Measurements from ENCODE around the gene CCDC102A. TPM values are rescaled to one million over a fixed set of nuclear protein-coding genes. Genes with fewer than 3 reads are reported as not detected.

CCDC102A gene
- polyA plus RNA-seq, 1 donor from 2014 or later = 15.1 TPM

- Mint-ChIP-seq H3K4me1 (peaks cover 8 to 18% (median 13%) of the 10 kb centered on the region in 3 donors), H3K27me3 (peaks cover 25% of the 10 kb centered on the region), H3K9me3 (no peaks in the 10 kb centered on the region), H3K4me3 (peak overlapping the region in 1 of 4 donors; percentile 54), H3K36me3 (no peaks in the 10 kb centered on the region), H3K27ac (no peak overlapping the region)
Measured at GRCh38 chr16:57480754-57481230, 55.6 kb downstream of the CCDC102A start.

DNA sequence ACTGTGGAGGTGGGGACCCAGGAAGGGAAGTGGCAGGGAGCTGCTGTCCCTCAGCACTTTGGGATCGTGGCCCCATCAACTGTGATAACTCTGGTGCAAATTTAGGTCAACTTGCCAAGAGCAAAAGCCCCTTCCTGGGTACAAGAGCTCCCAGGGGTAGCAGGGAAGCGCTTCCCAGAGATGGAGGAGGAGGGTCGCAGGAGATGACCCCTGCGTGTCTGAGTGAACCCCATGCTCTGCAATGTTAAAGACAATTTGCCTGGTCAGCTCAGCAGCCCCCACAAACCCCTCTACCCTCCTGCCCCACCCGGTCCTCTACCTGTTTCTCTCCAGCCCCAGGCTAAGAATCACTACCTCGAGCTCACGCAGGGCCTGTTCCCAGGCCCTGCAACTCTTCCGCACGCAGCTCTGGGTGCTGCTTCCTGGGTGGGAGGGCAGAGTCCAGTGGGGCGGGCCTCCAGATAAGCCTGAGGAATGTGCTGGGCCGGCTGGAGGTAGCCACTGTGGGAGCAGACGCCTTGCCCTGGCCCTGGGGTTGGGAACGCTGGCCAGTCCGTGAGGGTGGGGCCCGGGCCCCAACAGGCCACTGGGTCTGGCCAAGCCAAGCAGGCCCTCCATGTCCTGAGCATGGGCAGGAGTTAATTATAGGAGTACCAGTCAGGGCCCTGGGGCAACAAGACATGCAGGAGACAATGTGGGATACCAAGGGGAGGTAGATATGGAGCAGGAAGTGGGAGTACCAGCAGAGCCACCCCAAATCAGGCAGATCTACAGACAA is 56.2 kb downstream of the CCDC102A start:
- H3K36me3 Mint-ChIP-seq = no peaks in the 10 kb centered on the region
- H3K27ac Mint-ChIP-seq = no peak overlapping the region

GRCh38 chr16:57479205-57479975 is 57.0 kb downstream of the CCDC102A start:
- peaks cover 16% of the 10 kb centered on the region for H3K27me3 Mint-ChIP-seq
- no peaks in the 10 kb centered on the region for H3K9me3 Mint-ChIP-seq
- H3K27ac Mint-ChIP-seq = no peak overlapping the region
- peak overlapping the region in 1 of 4 donors; percentile 72 for H3K4me3 Mint-ChIP-seq
- H3K36me3 Mint-ChIP-seq = no peaks in the 10 kb centered on the region
- peaks cover 8 to 20% (median 13%) of the 10 kb centered on the region in 3 donors for H3K4me1 Mint-ChIP-seq

More for the DNA sequence above, 56.2 kb downstream of the CCDC102A start:
- peaks cover 20% of the 10 kb centered on the region for H3K27me3 Mint-ChIP-seq
- peaks cover 8 to 18% (median 13%) of the 10 kb centered on the region in 3 donors for H3K4me1 Mint-ChIP-seq
- H3K4me3 Mint-ChIP-seq = peak overlapping the region in 1 of 4 donors; percentile 54
- H3K9me3 Mint-ChIP-seq = no peaks in the 10 kb centered on the region

- no peak overlapping the region for H3K27ac Mint-ChIP-seq
- no peaks in the 10 kb centered on the region for H3K36me3 Mint-ChIP-seq
Measured at GRCh38 chr16:57478396-57479204, 57.8 kb downstream of the CCDC102A start.

GRCh38 chr16:57477531-57478202 is 58.7 kb downstream of the CCDC102A start:
- Mint-ChIP-seq H3K4me3 (no peak overlapping the region), H3K27ac (no peak overlapping the region), H3K9me3 (no peaks in the 10 kb centered on the region), H3K4me1 (peaks cover 8 to 23% (median 13%) of the 10 kb centered on the region in 3 donors), H3K27me3 (peaks cover 14% of the 10 kb centered on the region), H3K36me3 (no peaks in the 10 kb centered on the region)

More at GRCh38 chr16:57478396-57479204, 57.8 kb downstream of the CCDC102A start:
- H3K9me3 Mint-ChIP-seq = no peaks in the 10 kb centered on the region
- H3K4me1 Mint-ChIP-seq = peaks cover 8 to 20% (median 13%) of the 10 kb centered on the region in 3 donors
- H3K27me3 Mint-ChIP-seq = peaks cover 16% of the 10 kb centered on the region
- peak overlapping the region in 3 of 4 donors; percentile 4 to 80 (median 80) for H3K4me3 Mint-ChIP-seq

- H3K27ac Mint-ChIP-seq = no peak overlapping the region
- peak overlapping the region in 1 of 4 donors; percentile 63 for H3K4me3 Mint-ChIP-seq
- H3K4me1 Mint-ChIP-seq = peaks cover 8 to 24% (median 13%) of the 10 kb centered on the region in 3 donors
Measured at GRCh38 chr16:57476546-57477410, 59.6 kb downstream of the CCDC102A start.

DNA sequence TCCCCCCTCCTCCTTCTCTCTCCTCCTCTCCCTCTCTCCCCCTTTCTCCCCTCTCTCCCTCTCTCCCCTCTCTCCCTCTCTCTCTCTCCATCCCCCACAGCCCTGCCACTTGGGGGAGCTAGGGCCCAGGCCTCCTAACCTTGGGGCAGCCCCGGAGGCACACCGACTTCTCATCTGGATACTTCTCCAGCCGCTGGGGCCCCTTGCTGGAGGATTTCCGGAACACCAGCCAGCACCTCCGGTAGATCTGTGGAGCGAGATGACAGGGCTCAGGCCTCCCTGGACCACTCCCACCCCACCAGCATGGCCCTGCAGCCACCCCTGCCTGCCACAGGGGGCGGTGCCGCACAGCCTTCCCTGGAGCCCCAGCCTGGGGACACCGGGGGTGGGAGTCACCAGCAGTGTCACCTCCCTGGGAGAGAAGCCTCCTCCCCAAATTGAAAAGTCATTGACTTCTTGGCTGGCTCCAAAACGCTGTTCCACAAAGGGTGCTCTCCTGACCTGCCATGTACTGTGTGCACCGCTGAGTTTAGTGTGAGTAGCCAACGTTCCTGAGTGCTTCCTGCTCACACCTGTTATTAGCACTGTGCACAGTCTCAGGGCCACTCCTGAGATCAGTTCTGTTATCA is 60.5 kb downstream of the CCDC102A start:
- no peak overlapping the region for H3K27ac Mint-ChIP-seq
- peaks cover 12% of the 10 kb centered on the region for H3K27me3 Mint-ChIP-seq
- H3K9me3 Mint-ChIP-seq = no peaks in the 10 kb centered on the region
- peak overlapping the region in 2 of 4 donors; percentile 32 to 39 for H3K4me3 Mint-ChIP-seq
- H3K36me3 Mint-ChIP-seq = no peaks in the 10 kb centered on the region
- H3K4me1 Mint-ChIP-seq = peaks cover 8 to 24% (median 13%) of the 10 kb centered on the region in 3 donors

More at GRCh38 chr16:57476546-57477410, 59.6 kb downstream of the CCDC102A start:
- Mint-ChIP-seq H3K36me3 (no peaks in the 10 kb centered on the region), H3K27me3 (peaks cover 14% of the 10 kb centered on the region), H3K9me3 (no peaks in the 10 kb centered on the region)

GRCh38 chr16:57474671-57475661 is 61.4 kb downstream of the CCDC102A start:
- Mint-ChIP-seq H3K27me3 (peaks cover 10% of the 10 kb centered on the region), H3K4me1 (peaks cover 8 to 20% (median 13%) of the 10 kb centered on the region in 3 donors)

GRCh38 chr16:57473906-57474305 is 62.5 kb downstream of the CCDC102A start:
- peaks cover 3% of the 10 kb centered on the region for H3K27me3 Mint-ChIP-seq
- H3K9me3 Mint-ChIP-seq = no peaks in the 10 kb centered on the region
- H3K36me3 Mint-ChIP-seq = no peaks in the 10 kb centered on the region
- peaks cover 6 to 17% (median 8%) of the 10 kb centered on the region in 3 donors for H3K4me1 Mint-ChIP-seq
- no peak overlapping the region for H3K4me3 Mint-ChIP-seq
- no peak overlapping the region for H3K27ac Mint-ChIP-seq

More at GRCh38 chr16:57474671-57475661, 61.4 kb downstream of the CCDC102A start:
- H3K36me3 Mint-ChIP-seq = no peaks in the 10 kb centered on the region
- peak overlapping the region in 1 of 3 donors; percentile 55 for H3K27ac Mint-ChIP-seq
- H3K4me3 Mint-ChIP-seq = no peak overlapping the region
- no peaks in the 10 kb centered on the region for H3K9me3 Mint-ChIP-seq

GRCh38 chr16:57473176-57473840 is 63.1 kb downstream of the CCDC102A start:
- Mint-ChIP-seq H3K9me3 (no peaks in the 10 kb centered on the region), H3K36me3 (no peaks in the 10 kb centered on the region), H3K27me3 (no peaks in the 10 kb centered on the region), H3K27ac (no peak overlapping the region), H3K4me3 (no peak overlapping the region), H3K4me1 (peaks cover 2 to 12% (median 3%) of the 10 kb centered on the region in 3 donors)

GRCh38 chr16:57472665-57473060 is 63.7 kb downstream of the CCDC102A start:
- Mint-ChIP-seq H3K4me3 (no peak overlapping the region), H3K4me1 (peaks cover 2 to 12% (median 3%) of the 10 kb centered on the region in 3 donors)

More at GRCh38 chr16:57472665-57473060, 63.7 kb downstream of the CCDC102A start:
- H3K27ac Mint-ChIP-seq = no peak overlapping the region
- H3K27me3 Mint-ChIP-seq = no peaks in the 10 kb centered on the region
- H3K36me3 Mint-ChIP-seq = no peaks in the 10 kb centered on the region
- no peaks in the 10 kb centered on the region for H3K9me3 Mint-ChIP-seq
